HTERT RPE-1 (cell line): Measurements from ENCODE around the gene LARGE2.

Experiments
- in situ Hi-C: fragments of 300-500 bp; cut with MboI; formaldehyde crosslinking; loops from 4 replicates; pipeline ENCODE4 v1.14.3; 2020; ENCODE audit warnings: low sequenced_read_pairs

Gene LARGE2

DNA sequence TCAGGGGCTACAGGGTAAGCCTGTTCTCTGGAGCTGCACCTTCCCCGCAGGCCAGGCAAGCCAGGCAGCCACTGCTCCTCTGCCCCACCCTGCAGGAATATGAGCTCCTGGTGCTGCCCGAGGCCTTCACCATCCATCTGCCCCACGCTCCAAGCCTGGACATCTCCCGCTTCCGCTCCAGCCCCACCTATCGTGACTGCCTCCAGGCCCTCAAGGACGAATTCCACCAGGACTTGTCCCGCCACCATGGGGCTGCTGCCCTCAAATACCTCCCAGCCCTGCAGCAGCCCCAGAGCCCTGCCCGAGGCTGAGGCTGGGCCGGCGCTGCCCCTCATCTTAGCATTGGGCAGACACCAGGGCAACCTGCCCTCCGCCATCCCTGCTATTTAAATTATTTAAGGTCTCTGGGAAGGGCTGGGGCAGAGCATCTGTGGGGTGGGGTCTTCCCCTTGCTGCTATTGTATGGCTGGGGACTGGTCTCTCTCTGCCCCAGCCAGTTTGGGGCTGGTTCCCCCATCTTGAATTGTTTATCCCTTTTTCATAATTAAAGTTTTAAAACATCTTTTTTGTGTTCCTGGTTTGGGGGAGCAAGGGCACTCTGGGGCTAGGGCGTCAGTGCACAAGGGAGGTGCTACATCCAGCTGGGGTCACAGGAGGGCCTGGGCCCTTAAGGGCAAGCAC is 6.2 kb downstream of the LARGE2 start:
- in situ Hi-C loops: no loop called here

- in situ Hi-C loops: no loop called here
Measured at GRCh38 chr11:45929486-45930030, 7.1 kb downstream of the LARGE2 start.

DNA sequence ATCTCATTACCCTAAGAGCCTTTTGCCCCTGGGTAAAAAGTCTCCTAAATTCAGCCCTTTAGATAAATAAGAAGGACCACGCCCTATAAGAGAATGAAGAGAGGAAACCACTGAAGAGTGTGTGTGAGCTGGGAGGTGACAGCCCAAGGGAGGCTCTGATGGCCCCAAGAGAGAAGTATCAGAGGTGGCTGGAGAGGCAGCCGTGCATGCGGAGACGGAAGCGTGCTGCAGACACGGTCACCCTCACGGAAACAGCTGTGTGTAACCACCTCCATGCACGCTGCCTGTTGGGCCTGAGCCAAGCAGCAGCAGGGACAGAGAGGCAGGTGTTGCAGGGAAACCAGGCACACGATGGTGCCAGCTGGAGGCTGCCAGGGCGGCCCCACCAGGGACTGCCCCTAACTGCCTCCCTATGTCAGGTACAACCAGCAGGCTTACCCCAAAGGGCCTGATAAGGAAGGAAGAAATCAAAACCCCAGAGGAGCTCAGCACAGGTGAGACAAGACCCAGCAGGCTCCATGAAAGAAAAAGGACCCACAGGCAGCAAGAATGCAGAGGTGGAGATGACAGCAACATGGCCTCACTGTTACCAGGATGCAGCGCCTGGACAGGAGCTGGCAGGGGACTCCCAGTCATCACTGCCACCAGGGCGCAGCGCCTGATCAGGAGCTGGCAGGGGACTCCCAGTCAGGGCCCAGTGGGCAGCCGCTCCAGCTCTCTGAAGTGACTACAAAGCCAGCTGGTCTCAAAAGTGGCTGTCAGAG is 7.8 kb downstream of the LARGE2 start:
- in situ Hi-C loops: no loop called here

- in situ Hi-C loops: no loop called here
Measured at GRCh38 chr11:45930951-45931570, 8.6 kb downstream of the LARGE2 start.

GRCh38 chr11:45931739-45932138 is 9.3 kb downstream of the LARGE2 start:
- in situ Hi-C loops: no loop called here

DNA sequence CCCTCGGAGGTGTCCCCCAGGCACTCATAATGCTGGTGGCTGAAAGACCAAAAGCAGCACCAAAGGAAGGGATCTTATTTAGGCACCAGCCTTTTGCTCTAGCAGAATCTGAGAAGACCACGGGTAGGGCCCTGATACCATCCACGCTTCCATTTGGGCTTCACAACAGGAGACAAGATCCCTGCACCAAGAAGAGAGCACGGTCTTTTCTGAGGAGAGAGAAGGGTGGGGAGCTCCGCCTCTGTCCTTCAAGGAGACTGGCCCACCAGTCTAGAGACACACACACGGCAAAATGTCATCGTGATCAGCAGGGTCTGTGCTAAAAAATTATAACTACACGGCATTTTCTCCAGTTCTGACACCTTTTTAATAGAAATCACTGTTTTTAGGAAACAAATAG is 9.8 kb downstream of the LARGE2 start:
- in situ Hi-C loops: no loop called here

- in situ Hi-C loops: no loop called here
Measured at GRCh38 chr11:45933131-45933831, 10.8 kb downstream of the LARGE2 start.

- in situ Hi-C loops: no loop called here
Measured at GRCh38 chr11:45933846-45934579, 11.6 kb downstream of the LARGE2 start.

DNA sequence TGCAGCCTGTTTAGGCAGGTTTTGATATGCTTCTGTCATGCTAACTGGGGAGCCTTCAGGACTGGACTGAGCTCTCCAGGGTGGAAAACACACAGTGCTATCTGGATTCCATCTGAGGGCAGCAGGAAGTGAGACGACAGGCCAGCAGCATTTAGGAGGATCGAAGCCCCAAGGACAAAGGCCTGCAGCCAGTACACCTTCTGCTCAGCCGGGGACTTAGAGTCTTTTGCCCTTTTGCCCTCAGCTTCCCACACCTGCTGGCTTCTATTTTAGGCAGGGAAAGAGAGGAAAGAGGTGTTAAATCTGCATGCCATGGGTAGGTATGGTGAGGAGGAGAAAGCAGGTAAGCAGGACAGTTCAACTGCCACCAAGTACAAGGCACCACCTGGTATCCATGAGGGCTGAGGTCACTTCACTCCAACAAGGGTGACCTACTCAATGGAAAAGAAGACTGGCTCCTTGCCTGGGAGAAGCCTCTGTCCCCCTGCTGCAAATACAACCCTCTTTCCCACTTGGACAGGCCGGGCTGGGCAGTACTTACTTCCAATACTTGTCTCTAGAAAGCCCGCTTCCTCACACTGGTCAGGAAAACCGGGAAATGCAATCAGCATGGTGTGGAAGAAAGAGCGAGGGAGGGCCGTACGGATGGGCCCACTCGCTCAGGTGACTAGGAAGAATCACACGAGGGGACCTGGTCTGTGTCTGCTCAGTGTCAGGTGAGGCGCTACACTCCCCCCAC is 12.3 kb downstream of the LARGE2 start:
- in situ Hi-C loops: no loop called here

DNA sequence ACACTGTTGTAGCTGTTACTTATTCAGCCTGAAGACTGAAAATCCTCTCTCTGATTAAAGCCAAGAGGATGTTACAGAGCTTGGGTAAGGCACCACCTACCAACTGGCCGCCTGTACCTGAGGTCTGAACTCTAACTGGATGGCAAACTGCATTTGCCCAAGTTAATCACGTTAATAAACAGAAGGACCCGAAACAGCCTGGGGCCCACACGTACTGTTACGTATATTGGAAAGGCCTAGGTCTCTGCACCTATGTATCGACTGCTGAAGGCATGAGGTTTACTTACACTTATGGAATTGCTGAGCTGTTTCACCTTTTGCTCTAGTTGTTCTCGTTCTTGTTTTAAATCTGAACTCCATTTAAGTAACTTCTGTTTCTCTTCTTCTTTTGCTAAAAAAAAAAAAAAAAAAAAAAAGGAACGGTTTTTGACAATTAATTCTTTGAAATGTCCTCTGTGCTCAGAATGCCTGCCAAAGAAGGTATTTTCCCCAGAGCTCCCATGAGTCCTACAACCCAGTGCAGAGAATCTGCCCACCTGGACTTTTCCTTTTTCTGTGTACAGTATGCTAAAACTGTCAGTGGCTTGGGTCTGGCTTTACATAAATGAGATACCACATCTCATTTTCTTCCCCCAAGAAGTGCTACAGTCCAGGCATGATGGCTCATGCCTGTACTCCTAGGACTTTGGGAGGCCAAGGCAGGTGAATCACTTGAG is 13.1 kb downstream of the LARGE2 start:
- in situ Hi-C loops: no loop called here

- in situ Hi-C loops: no loop called here
Measured at GRCh38 chr11:45936511-45937054, 14.1 kb downstream of the LARGE2 start.

- in situ Hi-C loops: no loop called here
Measured at GRCh38 chr11:45937916-45938315, 15.5 kb downstream of the LARGE2 start.

GRCh38 chr11:45939836-45940235 is 17.4 kb downstream of the LARGE2 start:
- in situ Hi-C loops: no loop called here

GRCh38 chr11:45941285-45941684 is 18.8 kb downstream of the LARGE2 start:
- in situ Hi-C loops: no loop called here

DNA sequence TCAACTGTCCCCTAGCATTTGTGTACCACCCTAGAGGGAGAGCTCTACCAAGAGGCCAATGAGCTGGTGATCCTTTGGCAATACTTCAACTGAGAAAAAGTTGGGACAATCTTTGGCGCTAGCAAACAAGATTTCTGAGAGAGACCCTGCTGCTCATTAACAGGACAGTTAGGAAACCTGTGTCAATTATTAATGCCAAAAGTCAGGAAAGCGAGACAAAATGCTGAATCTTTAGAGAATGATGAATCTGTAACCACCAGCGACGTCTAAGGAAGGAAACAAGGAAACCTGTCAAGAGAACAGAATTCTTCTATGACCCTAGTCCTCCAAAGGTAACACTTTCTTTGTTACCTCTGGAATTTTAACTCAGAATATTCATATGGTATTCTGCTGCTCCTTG is 19.9 kb downstream of the LARGE2 start:
- in situ Hi-C loops: no loop called here

GRCh38 chr11:45945397-45945999 is 23.0 kb downstream of the LARGE2 start:
- in situ Hi-C loops: no loop called here

- in situ Hi-C loops: no loop called here
Measured at GRCh38 chr11:45947885-45948284, 25.4 kb downstream of the LARGE2 start.

DNA sequence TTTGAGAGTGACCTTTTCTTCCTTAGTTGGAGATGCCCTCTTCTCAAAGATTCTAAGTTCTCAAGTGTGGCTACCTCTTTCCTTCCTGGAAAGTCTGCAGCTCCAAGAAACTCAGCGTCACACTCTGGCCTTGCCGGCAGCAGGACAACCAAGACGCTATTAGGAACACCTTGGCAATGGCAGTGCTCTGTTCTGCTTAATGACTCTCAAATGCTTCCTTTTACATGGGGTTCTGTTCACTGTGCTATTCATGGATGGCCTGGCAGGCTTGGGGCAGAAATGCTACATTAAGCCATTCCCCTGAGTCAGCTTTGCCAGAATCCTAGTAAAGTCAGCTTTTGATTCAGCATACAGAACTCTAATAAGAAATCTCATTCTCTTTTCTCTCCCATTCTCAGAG is 25.9 kb downstream of the LARGE2 start:
- in situ Hi-C loops: no loop called here
